CD14-positive monocyte (primary cell): ENCODE measurements around the gene TM2D3. TPM values are rescaled to one million over a fixed set of nuclear protein-coding genes. Genes with fewer than 3 reads are reported as not detected.

Experiments used
- DNase-seq, 3 donors: peaks; one replicate each; pipeline ENCODE4 v3.0.0-alpha.2; 2011 to 2022
- H2AFZ ChIP-seq: 2 replicates; pipeline ENCODE4 v1.6.0; 2012; ENCODE audit warnings: mild to moderate bottlenecking, low read depth, low read length, inconsistent platforms; ENCODE audit not compliant: insufficient read depth, poor library complexity, severe bottlenecking
- H3K27ac ChIP-seq, 2 donors: 1 replicate in 1 of 2; 2 replicates in 1 of 2; pipeline ENCODE4 v1.5.1; 2012 to 2013; ENCODE audit warnings: low read length in 2 of 2, control low read depth in 1 of 2, inconsistent platforms in 1 of 2, low read depth in 1 of 2, mild to moderate bottlenecking in 1 of 2
- H3K27me3 ChIP-seq, 2 donors: one replicate each; pipeline versions ENCODE4 v1.6.0 to v1.6.1; 2011 to 2013; ENCODE audit warnings: low read length in 2 of 2; ENCODE audit not compliant: control insufficient read depth in 2 of 2, insufficient read depth in 2 of 2
- H3K36me3 ChIP-seq, 2 donors: replicated peaks in 1 of 2; 1 replicate in 1 of 2; 2 replicates in 1 of 2; pipeline versions ENCODE4 v1.5.1 to v1.6.1; 2012 to 2013; ENCODE audit warnings: low read length in 2 of 2, control low read depth in 1 of 2, inconsistent platforms in 1 of 2, mild to moderate bottlenecking in 1 of 2; ENCODE audit not compliant: insufficient read depth in 2 of 2, control insufficient read depth in 1 of 2
- H3K4me1 ChIP-seq, 2 donors: 1 replicate in 1 of 2; 2 replicates in 1 of 2; pipeline versions ENCODE4 v1.5.1 to v1.6.1; 2012 to 2013; ENCODE audit warnings: low read length in 2 of 2, control low read depth in 1 of 2, inconsistent platforms in 1 of 2, mild to moderate bottlenecking in 1 of 2, moderate library complexity in 1 of 2; ENCODE audit not compliant: insufficient read depth in 2 of 2, control insufficient read depth in 1 of 2
- H3K4me2 ChIP-seq: replicated peaks from 2 replicates; pipeline ENCODE3; 2012; ENCODE audit warnings: low read length, moderate library complexity, mild to moderate bottlenecking; ENCODE audit not compliant: poor library complexity, severe bottlenecking; ENCODE audit errors: extremely low read depth
- H3K4me3 ChIP-seq, 3 experiments: fragments of 200-600 bp in 1 of 3; sonication (generic) in 1 of 3; replicated peaks in 1 of 3; 1 replicate in 2 of 3; 2 replicates in 1 of 3; pipeline ENCODE4 v1.5.1; 2011 to 2013; ENCODE audit warnings: low read length in 3 of 3, mild to moderate bottlenecking in 3 of 3, control low read depth in 2 of 3, low read depth in 2 of 3, inconsistent platforms in 1 of 3, moderate library complexity in 1 of 3
- H3K79me2 ChIP-seq: 2 replicates; pipeline ENCODE4 v1.6.0; 2012; ENCODE audit warnings: mild to moderate bottlenecking, control low read depth, inconsistent platforms, low read length, moderate library complexity; ENCODE audit not compliant: insufficient read depth
- H3K9ac ChIP-seq: 2 replicates; pipeline ENCODE4 v1.6.0; 2017; ENCODE audit warnings: low read length, mild to moderate bottlenecking; ENCODE audit not compliant: insufficient read depth, poor library complexity, severe bottlenecking
- H3K9me3 ChIP-seq, 2 donors: replicated peaks in 1 of 2; 1 replicate in 1 of 2; 2 replicates in 1 of 2; pipeline versions ENCODE4 v1.5.1 to v1.6.1; 2012 to 2013; ENCODE audit warnings: low read length in 2 of 2, control low read depth in 1 of 2; ENCODE audit not compliant: control insufficient read depth in 1 of 2, insufficient read depth in 1 of 2
- H4K20me1 ChIP-seq: 2 replicates; pipeline ENCODE4 v1.6.0; 2012; ENCODE audit warnings: mild to moderate bottlenecking, low read length, control low read depth, moderate library complexity; ENCODE audit not compliant: insufficient read depth
- H3K27ac Mint-ChIP-seq, 7 donors: one replicate each; pipeline ENCODE4 v1.8.0; 2020; ENCODE audit warnings: mild to moderate bottlenecking in 7 of 7, mixed read lengths in 7 of 7, moderate library complexity in 6 of 7, inconsistent platforms in 2 of 7
- H3K27me3 Mint-ChIP-seq, 3 donors: one replicate each; pipeline ENCODE4 v1.8.0; 2021 to 2022; ENCODE audit warnings: low read depth in 3 of 3, mild to moderate bottlenecking in 3 of 3, mixed read lengths in 3 of 3, moderate library complexity in 3 of 3, inconsistent platforms in 1 of 3
- H3K36me3 Mint-ChIP-seq, 2 donors: one replicate each; pipeline ENCODE4 v1.8.0; 2020; ENCODE audit warnings: mixed read lengths in 2 of 2, inconsistent platforms in 1 of 2, mild to moderate bottlenecking in 1 of 2
- H3K4me1 Mint-ChIP-seq: one replicate; pipeline ENCODE4 v1.8.0; 2020; ENCODE audit warnings: mild to moderate bottlenecking, mixed read lengths
- H3K4me3 Mint-ChIP-seq, 2 donors: one replicate each; pipeline ENCODE4 v1.8.0; 2020; ENCODE audit warnings: mild to moderate bottlenecking in 2 of 2, mixed read lengths in 2 of 2, moderate library complexity in 1 of 2
- H3K9me3 Mint-ChIP-seq, 7 donors: one replicate each; pipeline ENCODE4 v1.8.0; 2020 to 2022; ENCODE audit warnings: mixed read lengths in 7 of 7, mild to moderate bottlenecking in 6 of 7, moderate library complexity in 6 of 7, inconsistent platforms in 2 of 7
- WGBS: methylation state at CpG from one replicate; pipeline ENCODE4 v1.1.5; 2013; ENCODE audit warnings: missing lambda C conversion rate; ENCODE audit not compliant: insufficient coverage; 5-methylcytosine and 5-hydroxymethylcytosine counted together
- intact Hi-C, 2 donors: fragments of 100-400 bp; cut with micrococcal nuclease; formaldehyde crosslinking; loops; one replicate each; pipeline versions ENCODE4 v1.15.0 to v1.15.1; 2023
- polyA plus RNA-seq, 3 donors: library from polyadenylated mRNA; depleted of rRNA in 1 of 3; unstranded in 2 of 3; stranded (reverse) in 1 of 3; fragments of 300-500 nt in 2 of 3; fragments of >200 nt in 1 of 3; fragmentation: Illumina TruSeq in 2 of 3; gene quantifications; 1 replicate in 2 of 3; 2 replicates in 1 of 3; pipeline ENCODE4 v1.2.3, GENCODE V29; 2012 to 2021
- small RNA-seq: library from RNA; depleted of rRNA; stranded (forward); fragments of <200 nt; gene quantifications from one replicate; pipeline ENCODE3, GENCODE V24; 2012; ENCODE audit warnings: low read depth; ENCODE audit not compliant: insufficient read length
- TF ChIP-seq, protein P1 (sequence below): fragments of 200-600 bp; IDR thresholded peaks from one replicate; pipeline ENCODE4 v1.8.0; 2022; ENCODE audit warnings: antibody characterized with exemption, mild to moderate bottlenecking

The TM2D3 gene
- polyA plus RNA-seq, 3 donors = 22.9 to 54.6 (median 26.5) TPM

DNA sequence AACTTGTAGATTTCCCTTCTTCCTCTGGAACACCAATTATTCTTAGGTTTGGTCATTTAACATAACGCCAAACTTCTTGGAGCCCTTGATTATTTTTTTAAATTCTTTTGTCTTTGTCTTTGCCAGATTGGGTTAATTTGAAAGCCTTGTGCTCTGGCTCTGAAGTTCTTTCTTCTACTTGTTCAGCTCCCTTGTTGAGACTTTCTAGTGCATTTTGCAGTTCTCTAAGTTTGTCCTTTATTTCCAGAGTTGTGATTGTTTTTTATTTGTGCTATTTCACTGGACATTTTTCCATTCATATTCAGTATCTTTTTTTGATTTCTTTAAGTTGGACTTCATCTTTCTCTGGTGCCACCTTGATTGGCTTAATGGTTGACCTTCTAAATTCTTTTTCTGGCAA is 55.5 kb downstream of the TM2D3 start:
- Mint-ChIP-seq H3K27me3 (peaks cover 13 to 18% (median 16%) of the 10 kb centered on the region in 3 donors), H3K4me3 (no peak overlapping the region)

More for the DNA sequence above, 55.5 kb downstream of the TM2D3 start:
- H3K36me3 Mint-ChIP-seq = no peaks in the 10 kb centered on the region
- no peak overlapping the region for H3K27ac Mint-ChIP-seq
- Histone ChIP-seq H3K4me3 (no peak overlapping the region), H4K20me1 (no peaks in the 10 kb centered on the region), H3K9ac (no peak overlapping the region), H3K27ac (no peak overlapping the region), H3K36me3 (no peaks in the 10 kb centered on the region), H3K27me3 (no peaks in the 10 kb centered on the region), H3K9me3 (peaks cover 0 to 5% of the 10 kb centered on the region in 2 donors), H3K4me2 (no peak overlapping the region), H2AFZ (no peak overlapping the region), H3K79me2 (no peaks in the 10 kb centered on the region), H3K4me1 (no peaks in the 10 kb centered on the region)
- H3K9me3 Mint-ChIP-seq = peaks cover 6 to 27% (median 12%) of the 10 kb centered on the region in 7 donors
- WGBS = no CpG with 5 or more reads among the region's 1 CpG
- no peak for DNase-seq
- no peaks in the 10 kb centered on the region for H3K4me1 Mint-ChIP-seq
- TF ChIP-seq, protein P1, sequence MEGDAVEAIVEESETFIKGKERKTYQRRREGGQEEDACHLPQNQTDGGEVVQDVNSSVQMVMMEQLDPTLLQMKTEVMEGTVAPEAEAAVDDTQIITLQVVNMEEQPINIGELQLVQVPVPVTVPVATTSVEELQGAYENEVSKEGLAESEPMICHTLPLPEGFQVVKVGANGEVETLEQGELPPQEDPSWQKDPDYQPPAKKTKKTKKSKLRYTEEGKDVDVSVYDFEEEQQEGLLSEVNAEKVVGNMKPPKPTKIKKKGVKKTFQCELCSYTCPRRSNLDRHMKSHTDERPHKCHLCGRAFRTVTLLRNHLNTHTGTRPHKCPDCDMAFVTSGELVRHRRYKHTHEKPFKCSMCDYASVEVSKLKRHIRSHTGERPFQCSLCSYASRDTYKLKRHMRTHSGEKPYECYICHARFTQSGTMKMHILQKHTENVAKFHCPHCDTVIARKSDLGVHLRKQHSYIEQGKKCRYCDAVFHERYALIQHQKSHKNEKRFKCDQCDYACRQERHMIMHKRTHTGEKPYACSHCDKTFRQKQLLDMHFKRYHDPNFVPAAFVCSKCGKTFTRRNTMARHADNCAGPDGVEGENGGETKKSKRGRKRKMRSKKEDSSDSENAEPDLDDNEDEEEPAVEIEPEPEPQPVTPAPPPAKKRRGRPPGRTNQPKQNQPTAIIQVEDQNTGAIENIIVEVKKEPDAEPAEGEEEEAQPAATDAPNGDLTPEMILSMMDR = no peak
- intact Hi-C loops = no loop called here

Small RNAs within 50 kb of the gene (small RNA-seq; reads per million reads assigned to genes)
- not detected for gene RNU6-807P

Other genes starting within 250 kb of the TM2D3 start
- gene PCSK6, start 162.7 kb downstream of the TM2D3 start, polyA plus RNA-seq = under 1 TPM in 2 of 3 donors, not detected in 1; 0.05 to 0.10 TPM
- gene TARS3, start 72.1 kb upstream of the TM2D3 start, polyA plus RNA-seq = 1 to 10 TPM; 1.3 to 2.4 (median 1.8) TPM
- gene OR4F6, start 151.1 kb upstream of the TM2D3 start, polyA plus RNA-seq = not detected
- not detected for gene OR4F15, start 159.8 kb upstream of the TM2D3 start, polyA plus RNA-seq